ENCODE data around the gene OPHN1.

OPHN1 gene

DNA sequence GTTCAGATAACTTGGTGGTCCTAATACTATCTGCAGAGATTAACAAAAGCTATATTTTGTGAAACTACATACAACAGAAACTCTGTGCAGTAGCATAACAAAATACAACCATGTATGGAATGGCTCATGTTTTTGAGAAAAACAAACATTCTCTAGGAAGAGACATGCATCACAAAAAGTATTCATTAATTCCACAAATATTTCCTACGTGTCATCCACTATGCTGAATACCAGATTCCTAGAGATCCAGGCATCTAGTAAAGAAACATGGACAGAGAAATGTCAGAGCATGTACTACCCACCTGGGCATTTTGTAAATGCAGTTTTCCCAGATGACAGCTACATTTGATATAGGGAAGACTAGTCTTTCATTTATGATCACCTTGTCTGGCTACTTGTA lies 248.1 kb downstream of the OPHN1 start:
- Histone ChIP-seq H2AFZ (ENCODE audit: low read length, unreplicated experiment) (no peak overlapping the region), H3K4me3 (ENCODE audit: low read depth, low read length) (no peak overlapping the region), H3K27ac (ENCODE audit: low read depth, low read length) (no peak overlapping the region), H3K4me1 (ENCODE audit: control insufficient read depth, insufficient read depth, low read length, unreplicated experiment) (peaks cover 20% of the 10 kb centered on the region), H3K27me3 (ENCODE audit: insufficient read depth, low read length) (no peaks in the 10 kb centered on the region), H3K36me3 (ENCODE audit: insufficient read depth, low read length) (no peaks in the 10 kb centered on the region), H3K79me2 (ENCODE audit: control insufficient read depth, insufficient read depth, low read length, unreplicated experiment) (no peaks in the 10 kb centered on the region)

DNA sequence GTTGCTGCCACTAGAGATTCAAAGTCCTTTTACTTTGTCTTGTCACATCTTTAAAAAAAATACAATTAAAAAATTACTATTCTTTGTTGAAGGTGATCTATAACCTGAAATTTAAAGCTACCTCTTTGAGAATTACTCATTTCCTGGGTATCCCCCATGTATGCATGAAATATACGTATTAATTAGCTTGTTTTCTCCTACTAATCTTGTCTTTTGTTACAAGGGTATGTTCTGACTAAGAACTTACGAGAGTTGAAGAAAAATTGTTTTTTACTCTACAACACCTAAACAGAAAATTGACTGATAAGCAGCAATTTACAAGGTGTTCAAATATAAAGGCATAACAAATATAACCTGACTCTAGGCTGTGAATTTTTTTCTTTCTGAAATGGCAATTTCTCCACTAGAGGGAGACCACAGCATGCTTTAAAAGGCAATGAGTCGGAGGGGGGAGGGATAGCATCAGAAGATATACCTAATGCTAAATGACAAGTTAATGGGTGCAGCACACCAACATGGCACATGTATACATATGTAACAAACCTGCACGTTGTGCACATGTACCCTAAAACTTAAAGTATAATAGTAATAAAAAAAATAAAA lies 249.6 kb downstream of the OPHN1 start:
- Histone ChIP-seq H3K4me3 (ENCODE audit: low read depth, low read length) (no peak overlapping the region), H3K4me1 (ENCODE audit: control insufficient read depth, insufficient read depth, low read length, unreplicated experiment) (peaks cover 20% of the 10 kb centered on the region), H3K79me2 (ENCODE audit: control insufficient read depth, insufficient read depth, low read length, unreplicated experiment) (no peaks in the 10 kb centered on the region), H2AFZ (ENCODE audit: low read length, unreplicated experiment) (no peak overlapping the region), H3K27ac (ENCODE audit: low read depth, low read length) (no peak overlapping the region), H3K36me3 (ENCODE audit: insufficient read depth, low read length) (no peaks in the 10 kb centered on the region), H3K27me3 (ENCODE audit: insufficient read depth, low read length) (no peaks in the 10 kb centered on the region)

DNA sequence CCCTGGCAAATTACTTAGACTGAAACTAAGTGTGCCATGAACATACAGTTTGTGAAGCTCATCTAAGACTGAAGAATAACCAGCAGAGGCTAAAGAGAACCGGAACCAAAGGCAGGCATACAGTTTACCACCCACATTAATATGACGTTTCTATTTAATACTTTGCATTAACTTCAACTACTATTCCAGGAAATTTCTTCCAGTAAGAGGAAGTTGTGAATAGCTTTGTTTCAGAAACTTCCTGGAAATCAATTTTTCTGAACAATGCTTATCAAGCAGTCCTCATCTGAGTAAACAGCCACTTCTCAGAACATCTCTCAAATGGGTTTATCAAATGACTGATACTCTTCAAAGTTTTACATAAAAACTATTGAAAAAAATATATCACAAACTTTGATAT lies 252.7 kb downstream of the OPHN1 start:
- Histone ChIP-seq H3K79me2 (ENCODE audit: control insufficient read depth, insufficient read depth, low read length, unreplicated experiment) (no peaks in the 10 kb centered on the region), H3K27me3 (ENCODE audit: insufficient read depth, low read length) (no peaks in the 10 kb centered on the region), H3K27ac (ENCODE audit: low read depth, low read length) (no peak overlapping the region), H3K4me3 (ENCODE audit: low read depth, low read length) (no peak overlapping the region), H3K4me1 (ENCODE audit: control insufficient read depth, insufficient read depth, low read length, unreplicated experiment) (peaks cover 12% of the 10 kb centered on the region), H2AFZ (ENCODE audit: low read length, unreplicated experiment) (no peak overlapping the region), H3K36me3 (ENCODE audit: insufficient read depth, low read length) (no peaks in the 10 kb centered on the region)

DNA sequence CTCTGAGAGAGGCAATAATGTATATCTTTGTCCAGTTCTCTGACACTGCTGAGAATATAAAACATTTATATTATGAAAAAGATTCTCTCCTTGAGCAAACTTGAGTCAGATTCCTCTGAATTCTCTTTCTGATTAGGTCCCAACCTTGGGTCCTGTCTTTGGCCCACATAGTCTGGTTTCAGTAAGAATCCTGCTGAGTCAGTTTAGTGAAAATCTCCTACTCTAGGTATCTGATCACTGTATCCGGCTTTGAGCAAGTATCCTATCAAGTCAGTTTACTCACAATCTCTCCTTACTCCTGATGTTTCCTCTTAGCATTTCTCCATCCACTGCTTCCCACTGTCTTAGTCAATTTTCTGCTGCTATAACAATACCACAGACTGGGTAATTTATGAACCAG lies 253.9 kb downstream of the OPHN1 start:
- H3K27ac ChIP-seq (ENCODE audit: low read depth, low read length) = no peak overlapping the region
- H3K4me3 ChIP-seq (ENCODE audit: low read depth, low read length) = no peak overlapping the region
- H3K79me2 ChIP-seq (ENCODE audit: control insufficient read depth, insufficient read depth, low read length, unreplicated experiment) = no peaks in the 10 kb centered on the region
- peaks cover 6% of the 10 kb centered on the region for H3K4me1 ChIP-seq (ENCODE audit: control insufficient read depth, insufficient read depth, low read length, unreplicated experiment)
- H3K27me3 ChIP-seq (ENCODE audit: insufficient read depth, low read length) = no peaks in the 10 kb centered on the region
- H2AFZ ChIP-seq (ENCODE audit: low read length, unreplicated experiment) = no peak overlapping the region
- no peaks in the 10 kb centered on the region for H3K36me3 ChIP-seq (ENCODE audit: insufficient read depth, low read length)

DNA sequence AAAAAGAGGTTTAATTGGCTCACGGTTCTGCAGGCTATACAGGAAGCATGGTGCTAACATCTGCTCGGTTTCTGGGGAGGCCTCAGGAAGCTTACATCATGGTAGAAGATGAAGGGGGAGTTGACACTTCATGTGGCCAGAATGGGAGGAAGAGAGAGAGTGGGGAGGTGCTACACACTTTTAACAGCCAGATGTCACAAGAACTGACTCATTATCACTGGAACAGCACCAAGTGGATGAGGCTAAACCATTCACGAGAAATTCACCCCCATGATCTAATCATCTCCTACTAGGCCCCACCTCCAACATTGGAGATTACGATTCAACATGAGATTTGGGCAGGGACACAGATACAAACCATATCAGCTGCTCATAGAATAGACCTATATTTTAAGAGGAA lies 255.8 kb downstream of the OPHN1 start:
- H2AFZ ChIP-seq (ENCODE audit: low read length, unreplicated experiment) = no peak overlapping the region
- no peak overlapping the region for H3K4me3 ChIP-seq (ENCODE audit: low read depth, low read length)
- H3K79me2 ChIP-seq (ENCODE audit: control insufficient read depth, insufficient read depth, low read length, unreplicated experiment) = no peaks in the 10 kb centered on the region
- H3K4me1 ChIP-seq (ENCODE audit: control insufficient read depth, insufficient read depth, low read length, unreplicated experiment) = peaks cover 6% of the 10 kb centered on the region
- no peak overlapping the region for H3K27ac ChIP-seq (ENCODE audit: low read depth, low read length)
- no peaks in the 10 kb centered on the region for H3K36me3 ChIP-seq (ENCODE audit: insufficient read depth, low read length)
- no peaks in the 10 kb centered on the region for H3K27me3 ChIP-seq (ENCODE audit: insufficient read depth, low read length)

DNA sequence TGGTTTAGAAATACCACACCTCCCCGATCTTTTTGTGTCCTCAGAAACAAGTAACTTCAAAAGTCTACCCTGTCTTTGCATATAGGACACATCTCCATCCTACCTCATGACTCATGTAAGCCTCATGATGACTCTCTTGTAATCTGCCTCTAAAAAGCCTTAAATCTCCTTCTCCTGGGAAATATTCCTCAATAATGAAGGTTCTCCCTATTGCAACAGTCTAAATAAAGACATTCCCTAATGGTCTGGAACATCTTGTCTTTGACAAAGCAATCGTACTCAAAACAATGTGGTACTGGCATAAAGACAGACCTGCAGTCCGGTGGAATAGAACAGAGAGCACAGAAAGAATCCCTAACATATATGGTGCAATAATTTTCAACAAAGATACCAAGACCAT lies 257.7 kb downstream of the OPHN1 start:
- Histone ChIP-seq H3K27me3 (ENCODE audit: insufficient read depth, low read length) (no peaks in the 10 kb centered on the region), H2AFZ (ENCODE audit: low read length, unreplicated experiment) (peak overlapping the region; percentile 60), H3K4me1 (ENCODE audit: control insufficient read depth, insufficient read depth, low read length, unreplicated experiment) (peaks cover 6% of the 10 kb centered on the region)

DNA sequence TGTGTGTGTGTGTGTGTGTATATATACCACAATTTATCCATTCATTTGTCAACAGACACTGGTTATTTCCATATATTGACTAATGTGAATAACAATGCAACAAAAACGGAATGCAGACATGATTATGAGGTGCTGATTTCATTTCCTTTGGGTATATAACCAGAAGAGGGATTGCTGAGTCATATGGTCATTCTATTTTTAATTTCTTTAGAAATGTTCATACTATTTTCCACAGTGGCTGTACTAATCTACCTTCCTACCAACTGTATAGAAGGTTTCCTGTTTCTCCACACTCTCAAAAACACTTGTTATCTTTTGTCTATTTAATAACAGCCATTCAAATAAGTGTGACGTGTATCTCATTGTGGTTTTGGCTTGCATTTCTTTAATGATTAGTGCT lies 269.9 kb downstream of the OPHN1 start:
- H3K4me1 ChIP-seq (ENCODE audit: control insufficient read depth, insufficient read depth, low read length, unreplicated experiment) = peaks cover 12% of the 10 kb centered on the region
- H3K79me2 ChIP-seq (ENCODE audit: control insufficient read depth, insufficient read depth, low read length, unreplicated experiment) = no peaks in the 10 kb centered on the region
- H3K36me3 ChIP-seq (ENCODE audit: insufficient read depth, low read length) = no peaks in the 10 kb centered on the region
- H2AFZ ChIP-seq (ENCODE audit: low read length, unreplicated experiment) = no peak overlapping the region
- no peak overlapping the region for H3K4me3 ChIP-seq (ENCODE audit: low read depth, low read length)
- no peaks in the 10 kb centered on the region for H3K27me3 ChIP-seq (ENCODE audit: insufficient read depth, low read length)
- H3K27ac ChIP-seq (ENCODE audit: low read depth, low read length) = peak overlapping the region; percentile 24; the same call in 1 of the 2 replicates

More for the DNA sequence above, 257.7 kb downstream of the OPHN1 start:
- H3K4me3 ChIP-seq (ENCODE audit: low read depth, low read length) = peak overlapping the region; percentile 34; the same call in 1 of the 2 replicates
- no peaks in the 10 kb centered on the region for H3K79me2 ChIP-seq (ENCODE audit: control insufficient read depth, insufficient read depth, low read length, unreplicated experiment)
- H3K27ac ChIP-seq (ENCODE audit: low read depth, low read length) = peak overlapping the region; percentile 72
- no peaks in the 10 kb centered on the region for H3K36me3 ChIP-seq (ENCODE audit: insufficient read depth, low read length)

DNA sequence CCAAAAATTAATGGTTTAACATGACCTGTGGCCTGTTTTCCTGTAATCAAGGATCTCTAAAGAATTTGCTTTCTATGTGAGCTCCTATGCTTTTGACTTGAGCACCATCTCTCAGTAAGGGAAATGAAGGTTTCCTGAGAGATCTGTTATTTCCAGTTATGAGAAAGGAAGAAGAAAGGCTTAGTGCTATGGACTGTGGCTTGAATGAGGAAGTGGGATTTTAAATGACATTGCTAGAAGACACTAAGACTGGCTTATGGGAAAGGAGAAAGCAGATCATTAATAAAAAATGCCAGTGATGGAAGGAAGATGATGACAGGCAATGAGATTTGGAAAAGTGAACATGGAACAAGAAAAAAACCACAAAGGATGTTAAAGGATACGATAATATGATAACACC lies 285.4 kb downstream of the OPHN1 start:
- Histone ChIP-seq H2AFZ (ENCODE audit: low read length, unreplicated experiment) (no peak overlapping the region), H3K79me2 (ENCODE audit: control insufficient read depth, insufficient read depth, low read length, unreplicated experiment) (no peaks in the 10 kb centered on the region), H3K27ac (ENCODE audit: low read depth, low read length) (no peak overlapping the region), H3K4me1 (ENCODE audit: control insufficient read depth, insufficient read depth, low read length, unreplicated experiment) (no peaks in the 10 kb centered on the region), H3K4me3 (ENCODE audit: low read depth, low read length) (no peak overlapping the region), H3K27me3 (ENCODE audit: insufficient read depth, low read length) (no peaks in the 10 kb centered on the region), H3K36me3 (ENCODE audit: insufficient read depth, low read length) (no peaks in the 10 kb centered on the region)

DNA sequence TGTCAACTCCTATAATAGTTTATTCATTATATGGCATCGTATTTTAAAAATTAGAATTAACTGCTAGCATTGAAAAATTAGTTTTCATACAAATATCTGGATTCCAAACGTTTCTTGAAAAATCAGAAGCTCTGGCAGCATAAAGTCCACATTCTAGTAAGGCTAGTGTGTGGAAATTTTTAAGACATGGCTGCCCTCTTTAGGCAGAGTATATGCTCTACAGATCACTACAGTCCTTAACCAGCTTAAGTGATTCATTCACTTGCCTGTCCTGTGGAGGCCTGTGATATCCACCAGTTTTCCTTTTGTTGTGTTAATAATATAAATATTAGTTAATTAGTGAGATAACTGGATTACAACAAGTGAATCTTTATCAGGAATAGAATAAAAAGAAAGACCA lies 287.2 kb downstream of the OPHN1 start:
- no peaks in the 10 kb centered on the region for H3K79me2 ChIP-seq (ENCODE audit: control insufficient read depth, insufficient read depth, low read length, unreplicated experiment)
- no peak overlapping the region for H3K4me3 ChIP-seq (ENCODE audit: low read depth, low read length)
- no peaks in the 10 kb centered on the region for H3K27me3 ChIP-seq (ENCODE audit: insufficient read depth, low read length)
- no peak overlapping the region for H2AFZ ChIP-seq (ENCODE audit: low read length, unreplicated experiment)
- H3K36me3 ChIP-seq (ENCODE audit: insufficient read depth, low read length) = no peaks in the 10 kb centered on the region
- no peaks in the 10 kb centered on the region for H3K4me1 ChIP-seq (ENCODE audit: control insufficient read depth, insufficient read depth, low read length, unreplicated experiment)
- H3K27ac ChIP-seq (ENCODE audit: low read depth, low read length) = no peak overlapping the region

DNA sequence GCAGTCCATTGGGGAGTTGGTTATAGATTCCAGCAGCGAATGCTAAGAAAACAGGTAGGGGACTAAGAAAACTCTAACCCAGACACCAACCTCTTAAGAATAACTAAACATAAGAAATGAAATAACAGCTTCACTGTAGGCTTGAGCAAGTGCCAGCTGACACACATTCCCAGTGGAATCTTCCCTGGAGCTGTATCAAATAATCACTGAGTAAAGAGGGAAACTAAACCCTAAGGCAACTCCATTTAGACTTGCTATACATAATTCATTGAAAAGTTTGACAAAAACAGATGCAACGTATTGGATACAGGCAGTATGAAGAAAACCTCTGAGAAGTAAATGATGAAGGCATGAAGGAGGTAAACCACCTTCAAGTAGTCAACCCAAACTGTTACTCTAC lies 293.5 kb downstream of the OPHN1 start:
- no peaks in the 10 kb centered on the region for H3K36me3 ChIP-seq (ENCODE audit: insufficient read depth, low read length)

DNA sequence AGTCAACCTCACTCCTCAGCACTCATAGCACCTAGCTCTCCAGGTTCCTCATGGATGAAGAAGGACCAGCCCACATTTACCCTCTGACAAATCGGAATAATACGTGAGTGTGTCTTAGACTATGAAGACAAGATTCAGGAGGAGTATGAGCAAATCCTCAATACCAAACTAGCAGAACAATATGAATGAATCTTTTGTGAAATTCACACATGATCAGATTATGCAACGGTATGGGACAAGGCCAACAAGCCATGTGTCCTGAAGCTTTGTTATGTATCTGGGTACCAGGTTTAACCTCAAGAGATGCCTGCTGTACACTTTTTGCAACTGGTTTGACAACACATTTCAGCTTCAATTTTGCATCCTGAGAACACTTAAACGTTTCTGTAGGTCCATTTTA lies 300.1 kb downstream of the OPHN1 start:
- Histone ChIP-seq H3K36me3 (ENCODE audit: insufficient read depth, low read length) (no peaks in the 10 kb centered on the region), H2AFZ (ENCODE audit: low read length, unreplicated experiment) (no peak overlapping the region), H3K79me2 (ENCODE audit: control insufficient read depth, insufficient read depth, low read length, unreplicated experiment) (no peaks in the 10 kb centered on the region), H3K4me1 (ENCODE audit: control insufficient read depth, insufficient read depth, low read length, unreplicated experiment) (no peaks in the 10 kb centered on the region), H3K4me3 (ENCODE audit: low read depth, low read length) (no peak overlapping the region), H3K27ac (ENCODE audit: low read depth, low read length) (no peak overlapping the region), H3K27me3 (ENCODE audit: insufficient read depth, low read length) (no peaks in the 10 kb centered on the region)

More for the DNA sequence above, 293.5 kb downstream of the OPHN1 start:
- H3K27me3 ChIP-seq (ENCODE audit: insufficient read depth, low read length) = no peaks in the 10 kb centered on the region
- H3K4me1 ChIP-seq (ENCODE audit: control insufficient read depth, insufficient read depth, low read length, unreplicated experiment) = no peaks in the 10 kb centered on the region
- H3K27ac ChIP-seq (ENCODE audit: low read depth, low read length) = no peak overlapping the region
- no peak overlapping the region for H3K4me3 ChIP-seq (ENCODE audit: low read depth, low read length)
- no peaks in the 10 kb centered on the region for H3K79me2 ChIP-seq (ENCODE audit: control insufficient read depth, insufficient read depth, low read length, unreplicated experiment)
- H2AFZ ChIP-seq (ENCODE audit: low read length, unreplicated experiment) = no peak overlapping the region

Data from ACC112 (cell line).